MM.1S (cell line): Measurements from ENCODE around the gene VAPA.

Source experiments
- CTCF ChIP-seq: fragments of 300-600 bp; sonication (generic); IDR thresholded peaks from 2 replicates; pipeline ENCODE4 v1.5.1; 2016; ENCODE audit warnings: antibody characterized with exemption, low read length, mixed read lengths
- EZH2phosphoT487 ChIP-seq: fragments of 300-600 bp; sonication (generic); IDR thresholded peaks from 2 replicates; pipeline ENCODE4 v1.6.1; 2018; ENCODE audit warnings: antibody characterized with exemption, low read length

DNA sequence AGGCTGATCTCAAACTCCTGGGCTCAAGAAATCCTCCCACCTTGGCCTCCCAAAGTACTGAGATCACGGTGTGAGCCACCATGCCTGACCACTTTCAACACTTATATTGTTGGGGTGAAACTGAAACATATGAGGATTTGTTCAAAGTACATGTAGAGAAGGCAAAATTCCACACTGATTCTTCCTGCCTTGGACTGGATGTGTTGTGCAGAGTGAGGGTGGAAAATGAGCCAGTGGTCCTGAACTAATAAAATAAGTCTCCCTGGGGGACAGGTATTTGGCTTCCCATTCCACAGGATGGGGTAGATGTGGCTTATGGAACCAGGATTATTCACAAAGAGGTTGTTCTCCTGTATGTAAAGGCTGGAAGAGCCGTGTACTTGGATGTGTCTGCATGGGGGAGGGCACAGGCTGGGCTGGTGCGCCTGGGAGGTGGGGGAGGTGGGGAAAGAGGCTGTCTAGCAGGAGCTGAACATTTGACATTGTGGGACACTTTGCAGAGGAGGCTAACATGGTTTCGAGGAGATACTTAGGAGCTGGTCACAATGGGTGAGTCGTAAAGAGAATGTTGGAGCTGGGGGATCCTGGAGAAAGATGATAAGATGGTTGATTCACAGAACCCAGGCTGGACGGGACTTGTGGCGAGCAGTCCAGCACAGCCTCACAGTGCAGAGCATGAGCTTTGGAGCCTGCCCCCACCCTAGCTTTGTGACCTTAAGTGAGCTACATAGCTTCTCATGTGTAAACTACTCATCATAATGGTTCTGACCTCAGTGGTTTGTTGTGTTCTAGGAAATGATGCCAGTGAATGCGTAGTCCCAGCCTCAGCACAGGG lies 28.4 kb upstream of the VAPA start, which contains the start of gene TXNDC2:
- TF ChIP-seq CTCF, result no peak
- TF ChIP-seq EZH2phosphoT487, result no peak
